HEK293 (cell line): ENCODE results near the gene TAF11.
A peak's percentile ranks its signal among the peaks of the same experiment; 100 is the strongest.

Source experiments
- CTCF ChIA-PET: fragments of 350-600 bp; formaldehyde crosslinking; extraction: SDS; loops from one replicate; lab custom pipeline; 2021; ENCODE audit warnings: antibody characterized with exemption; lab: Yijun Ruan, JAX
- POLR2A ChIA-PET: fragments of 300-600 bp; formaldehyde crosslinking; extraction: SDS; loops from one replicate; lab custom pipeline; 2020; ENCODE audit warnings: antibody characterized with exemption, inconsistent platforms; lab: Yijun Ruan, JAX
- H3K27ac ChIP-seq: fragments of 200-500 bp; sonication (Bioruptor generic); 2 replicates; pipeline ENCODE4 v1.5.1; 2014; ENCODE audit warnings: low read depth, low read length, control low read depth, inconsistent platforms; ENCODE audit errors: extremely low read depth
- H3K36me3 ChIP-seq, 2 experiments: fragments of 200-500 bp in 1 of 2; sonication (Bioruptor generic) in 1 of 2; 1 replicate in 1 of 2; 2 replicates in 1 of 2; pipeline ENCODE4 v1.5.1; 2014 to 2017; ENCODE audit warnings: inconsistent platforms in 2 of 2, low read length in 2 of 2; ENCODE audit not compliant: control insufficient read depth in 2 of 2, insufficient read depth in 1 of 2
- H3K4me1 ChIP-seq: fragments of 200-500 bp; sonication (Bioruptor generic); 2 replicates; pipeline ENCODE4 v1.5.1; 2014; ENCODE audit warnings: mild to moderate bottlenecking, low read length, inconsistent platforms; ENCODE audit not compliant: control insufficient read depth, insufficient read depth
- H3K4me3 ChIP-seq: 2 replicates; pipeline ENCODE4 v1.5.1; 2011; ENCODE audit warnings: low read depth, mild to moderate bottlenecking, control low read depth, low read length, moderate library complexity
- H3K9me3 ChIP-seq: fragments of 200-500 bp; sonication (Bioruptor generic); 2 replicates; pipeline ENCODE4 v1.5.1; 2014; ENCODE audit warnings: low read depth, low read length, inconsistent platforms; ENCODE audit not compliant: control insufficient read depth, insufficient read depth
- FEZF1 ChIP-seq: fragments of 450-650 bp; formaldehyde crosslinking; IDR thresholded peaks from 2 replicates; pipeline ENCODE4 v1.5.1; 2016; ENCODE audit warnings: missing biosample characterization, missing genetic modification characterization
- OSR2 ChIP-seq: fragments of 450-650 bp; formaldehyde crosslinking; IDR thresholded peaks from 2 replicates; pipeline ENCODE4 v1.5.1; 2016; ENCODE audit warnings: missing biosample characterization, missing genetic modification characterization
- SP7 ChIP-seq: fragments of 450-650 bp; formaldehyde crosslinking; IDR thresholded peaks from 2 replicates; pipeline ENCODE4 v1.5.1; 2016; ENCODE audit warnings: missing biosample characterization, missing genetic modification characterization
- TRIM28 ChIP-seq: IDR thresholded peaks from 2 replicates; pipeline ENCODE4 v1.6.1; 2011; ENCODE audit warnings: low read length, control low read depth, borderline replicate concordance
- ZBTB8A ChIP-seq: fragments of 450-650 bp; formaldehyde crosslinking; IDR thresholded peaks from 2 replicates; pipeline ENCODE4 v1.5.1; 2016; ENCODE audit warnings: missing biosample characterization, missing genetic modification characterization
- ZFHX2 ChIP-seq: fragments of 450-650 bp; formaldehyde crosslinking; conservative IDR thresholded peaks from 2 replicates; pipeline ENCODE4 v1.5.1; 2016; ENCODE audit warnings: missing biosample characterization, missing genetic modification characterization
- ZIC2 ChIP-seq: fragments of 450-650 bp; formaldehyde crosslinking; IDR thresholded peaks from 2 replicates; pipeline ENCODE4 v1.5.1; 2016; ENCODE audit warnings: missing biosample characterization, missing genetic modification characterization
- ZNF112 ChIP-seq: fragments of 450-650 bp; formaldehyde crosslinking; IDR thresholded peaks from 2 replicates; pipeline ENCODE4 v1.5.0; 2017; ENCODE audit warnings: missing biosample characterization, missing genetic modification characterization
- ZNF146 ChIP-seq: fragments of 450-650 bp; formaldehyde crosslinking; IDR thresholded peaks from 2 replicates; pipeline ENCODE4 v1.5.1; 2016; ENCODE audit warnings: missing biosample characterization, missing genetic modification characterization
- ZNF16 ChIP-seq: fragments of 450-650 bp; formaldehyde crosslinking; IDR thresholded peaks from 2 replicates; pipeline ENCODE4 v1.5.1; 2016; ENCODE audit warnings: low read depth, missing biosample characterization, missing genetic modification characterization
- ZNF169 ChIP-seq: fragments of 450-650 bp; formaldehyde crosslinking; IDR thresholded peaks from 2 replicates; pipeline ENCODE4 v1.5.1; 2016; ENCODE audit warnings: missing biosample characterization, missing genetic modification characterization
- ZNF19 ChIP-seq: fragments of 450-650 bp; formaldehyde crosslinking; IDR thresholded peaks from 2 replicates; pipeline ENCODE4; 2016; ENCODE audit warnings: missing biosample characterization, missing genetic modification characterization, low read depth
- ZNF223 ChIP-seq: fragments of 450-650 bp; formaldehyde crosslinking; IDR thresholded peaks from 2 replicates; pipeline ENCODE4 v1.5.1; 2016; ENCODE audit warnings: missing biosample characterization, missing genetic modification characterization
- ZNF266 ChIP-seq: fragments of 450-650 bp; formaldehyde crosslinking; IDR thresholded peaks from 2 replicates; pipeline ENCODE4 v1.5.1; 2016; ENCODE audit warnings: missing biosample characterization, missing genetic modification characterization, low read depth
- ZNF404 ChIP-seq: fragments of 450-650 bp; formaldehyde crosslinking; IDR thresholded peaks from 2 replicates; pipeline ENCODE4 v1.5.1; 2017; ENCODE audit warnings: missing biosample characterization, missing genetic modification characterization
- ZNF549 ChIP-seq: fragments of 450-650 bp; IDR thresholded peaks from 2 replicates; pipeline ENCODE4 v1.5.1; 2018; ENCODE audit warnings: missing biosample characterization, missing genetic modification characterization, mild to moderate bottlenecking, inconsistent platforms, moderate library complexity
- ZNF555 ChIP-seq: fragments of 450-650 bp; formaldehyde crosslinking; conservative IDR thresholded peaks from 2 replicates; pipeline ENCODE4 v1.5.1; 2017; ENCODE audit warnings: missing biosample characterization, mild to moderate bottlenecking, missing genetic modification characterization, inconsistent platforms
- ZNF561 ChIP-seq: fragments of 450-650 bp; IDR thresholded peaks from 2 replicates; pipeline ENCODE4 v1.5.1; 2018; ENCODE audit warnings: missing biosample characterization, missing genetic modification characterization, borderline replicate concordance
- ZNF610 ChIP-seq: fragments of 450-650 bp; formaldehyde crosslinking; IDR thresholded peaks from 2 replicates; pipeline ENCODE4 v1.5.1; 2016; ENCODE audit warnings: missing biosample characterization, missing genetic modification characterization, borderline replicate concordance
- ZNF621 ChIP-seq: fragments of 450-650 bp; formaldehyde crosslinking; IDR thresholded peaks from 2 replicates; pipeline ENCODE4 v1.5.1; 2017; ENCODE audit warnings: missing biosample characterization, missing genetic modification characterization
- ZNF629 ChIP-seq: fragments of 450-650 bp; formaldehyde crosslinking; IDR thresholded peaks from 2 replicates; pipeline ENCODE4 v1.5.1; 2017; ENCODE audit warnings: missing biosample characterization, missing genetic modification characterization
- ZNF677 ChIP-seq: fragments of 450-650 bp; IDR thresholded peaks from 2 replicates; pipeline ENCODE4 v1.5.0; 2018; ENCODE audit warnings: missing biosample characterization, mild to moderate bottlenecking, missing genetic modification characterization, moderate library complexity
- ZSCAN30 ChIP-seq: fragments of 450-650 bp; IDR thresholded peaks from 2 replicates; pipeline ENCODE4 v1.5.1; 2018; ENCODE audit warnings: missing biosample characterization, mild to moderate bottlenecking, missing genetic modification characterization, moderate library complexity
- TF ChIP-seq, protein P1 (sequence below): fragments of 450-650 bp; formaldehyde crosslinking; IDR thresholded peaks from 2 replicates; pipeline ENCODE4 v1.5.1; 2016; ENCODE audit warnings: missing biosample characterization, missing genetic modification characterization
- TF ChIP-seq, protein P2 (sequence below): fragments of 450-650 bp; formaldehyde crosslinking; IDR thresholded peaks from 2 replicates; pipeline ENCODE4 v1.5.1; 2017; ENCODE audit warnings: missing biosample characterization, missing genetic modification characterization

The TAF11 gene

DNA sequence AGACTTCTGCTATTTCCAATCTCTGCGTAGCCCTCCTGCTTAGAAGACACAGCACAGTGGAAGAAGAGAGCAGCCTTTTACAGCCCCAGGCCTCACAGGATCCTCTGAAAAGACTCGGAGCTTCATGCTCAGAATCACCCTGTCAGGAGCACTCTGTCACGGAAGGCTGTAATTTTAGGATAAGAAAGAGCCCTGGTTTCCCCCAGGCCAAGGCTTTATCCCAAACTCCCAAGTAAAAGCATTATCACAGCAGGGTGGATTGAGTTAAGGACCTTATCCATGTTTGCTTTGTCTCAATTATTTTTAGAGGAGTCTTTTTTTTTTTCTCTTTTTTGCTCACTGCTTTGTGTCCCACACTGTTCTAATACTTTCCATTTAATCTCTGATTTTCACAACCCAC lies 40.4 kb upstream of the TAF11 start (continued):
- TF ChIP-seq TRIM28 (peak; percentile 58; the same call in 1 of the 2 replicates), SP7 (tag by site-specific recombination) (peak; percentile 85), ZNF404 (tag by site-specific recombination) (no peak), ZNF266 (tag by site-specific recombination) (no peak), ZNF19 (tag by site-specific recombination) (no peak), ZNF610 (tag by site-specific recombination) (0 out of 2 replicates have a peak, but pooled peaks have one; percentile 36), FEZF1 (tag by site-specific recombination) (peak; percentile 89), ZNF146 (no peak), ZFHX2 (tag by site-specific recombination) (no peak), ZSCAN30 (tag by site-specific recombination) (peak; percentile 78; the same call in 1 of the 2 replicates), ZNF677 (tag by site-specific recombination) (no peak), ZNF112 (tag by site-specific recombination) (no peak), ZBTB8A (tag by site-specific recombination) (peak; percentile 48; the same call in 1 of the 2 replicates), ZNF549 (tag by site-specific recombination) (no peak), ZNF561 (tag by site-specific recombination) (no peak), ZNF621 (tag by site-specific recombination) (no peak), ZNF169 (tag by site-specific recombination) (no peak), ZNF629 (peak; percentile 11; the same call in 1 of the 2 replicates), ZNF16 (no peak), OSR2 (tag by site-specific recombination) (peak; percentile 82), ZIC2 (tag by site-specific recombination) (peak; percentile 42; the same call in 1 of the 2 replicates)
- TF ChIP-seq, protein P1, sequence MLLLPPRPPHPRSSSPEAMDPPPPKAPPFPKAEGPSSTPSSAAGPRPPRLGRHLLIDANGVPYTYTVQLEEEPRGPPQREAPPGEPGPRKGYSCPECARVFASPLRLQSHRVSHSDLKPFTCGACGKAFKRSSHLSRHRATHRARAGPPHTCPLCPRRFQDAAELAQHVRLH (tag by site-specific recombination), result no peak
- TF ChIP-seq, protein P2, sequence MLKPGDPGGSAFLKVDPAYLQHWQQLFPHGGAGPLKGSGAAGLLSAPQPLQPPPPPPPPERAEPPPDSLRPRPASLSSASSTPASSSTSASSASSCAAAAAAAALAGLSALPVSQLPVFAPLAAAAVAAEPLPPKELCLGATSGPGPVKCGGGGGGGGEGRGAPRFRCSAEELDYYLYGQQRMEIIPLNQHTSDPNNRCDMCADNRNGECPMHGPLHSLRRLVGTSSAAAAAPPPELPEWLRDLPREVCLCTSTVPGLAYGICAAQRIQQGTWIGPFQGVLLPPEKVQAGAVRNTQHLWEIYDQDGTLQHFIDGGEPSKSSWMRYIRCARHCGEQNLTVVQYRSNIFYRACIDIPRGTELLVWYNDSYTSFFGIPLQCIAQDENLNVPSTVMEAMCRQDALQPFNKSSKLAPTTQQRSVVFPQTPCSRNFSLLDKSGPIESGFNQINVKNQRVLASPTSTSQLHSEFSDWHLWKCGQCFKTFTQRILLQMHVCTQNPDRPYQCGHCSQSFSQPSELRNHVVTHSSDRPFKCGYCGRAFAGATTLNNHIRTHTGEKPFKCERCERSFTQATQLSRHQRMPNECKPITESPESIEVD (tag by site-specific recombination), result peak; percentile 92
- TF ChIP-seq, all 188 proteins: peak for 13

DNA sequence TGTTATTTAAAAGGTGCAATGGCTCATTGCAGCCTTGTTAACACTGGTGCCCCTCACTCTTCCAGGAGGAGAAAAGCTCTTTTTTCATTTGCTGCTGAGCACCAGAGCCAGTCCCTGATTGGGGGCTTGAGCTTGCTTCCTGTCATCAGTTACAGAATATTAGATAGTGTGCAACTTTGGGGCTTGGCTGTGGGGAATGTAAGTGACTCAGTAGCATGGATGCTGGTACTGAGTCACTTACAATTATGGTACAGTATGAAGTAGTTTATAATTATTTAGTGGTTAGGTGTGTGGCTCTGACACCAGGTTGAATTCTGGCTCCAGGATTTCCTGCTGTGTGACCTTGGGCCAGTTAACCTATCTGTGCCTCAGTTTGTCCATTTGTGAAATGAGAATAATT lies 38.8 kb upstream of the TAF11 start:
- no peaks in the 10 kb centered on the region for H3K9me3 ChIP-seq
- TF ChIP-seq ZNF555 (tag by site-specific recombination) (no peak), SP7 (tag by site-specific recombination) (peak; percentile 33; the same call in 1 of the 2 replicates)
- no peaks in the 10 kb centered on the region for H3K36me3 ChIP-seq
- H3K27ac ChIP-seq, result no peak overlapping the region
- ChIA-PET POLR2A (no interaction called here), CTCF (no interaction called here)
- H3K4me1 ChIP-seq, result peaks cover 21% of the 10 kb centered on the region
- H3K4me3 ChIP-seq, result no peak overlapping the region

DNA sequence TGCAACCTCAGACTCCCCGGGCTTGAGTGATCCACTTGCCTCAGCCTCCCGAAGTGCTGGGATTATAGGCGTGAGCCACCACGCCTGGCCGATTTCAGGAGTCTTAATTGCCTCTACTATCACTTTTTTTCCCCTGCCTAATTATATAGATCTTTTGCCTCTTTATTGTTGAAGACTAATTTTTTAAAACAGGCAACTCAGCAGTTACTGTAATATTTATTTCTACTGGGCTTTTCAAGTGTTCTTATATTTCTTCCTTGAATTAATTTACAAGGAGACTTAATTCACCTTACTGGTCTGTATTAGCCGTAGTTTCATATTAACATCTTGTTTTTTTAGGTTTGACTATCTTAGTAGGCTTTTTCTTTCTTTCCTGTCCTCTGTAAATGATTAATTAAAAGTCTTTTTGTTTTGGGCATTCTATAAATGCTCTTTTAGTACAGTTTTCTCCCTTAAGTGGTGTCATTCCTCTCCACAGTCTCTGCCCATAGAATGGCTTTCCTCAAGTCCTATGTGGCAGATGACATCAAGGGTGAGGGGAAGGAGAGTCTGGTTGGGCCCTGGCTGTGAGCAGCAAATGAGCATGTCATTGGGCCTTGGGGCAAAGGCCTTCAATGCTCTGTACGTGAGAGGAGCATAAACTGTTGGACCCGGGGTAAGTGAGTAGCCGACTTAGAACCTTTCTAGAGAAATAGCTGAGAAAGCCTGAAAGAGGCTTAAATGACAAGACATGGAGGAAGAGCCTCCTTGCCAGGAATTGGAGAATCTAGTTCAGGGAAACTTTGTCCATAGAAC lies 37.2 kb upstream of the TAF11 start:
- no peak for TF ChIP-seq ZNF223 (tag by site-specific recombination)
- TF ChIP-seq, protein P2 (tag by site-specific recombination), result peak; percentile 40; the same call in 1 of the 2 replicates
- CTCF ChIA-PET, result no interaction called here
- Histone ChIP-seq H3K9me3 (no peaks in the 10 kb centered on the region), H3K36me3 (no peaks in the 10 kb centered on the region), H3K27ac (no peak overlapping the region), H3K4me1 (peaks cover 21% of the 10 kb centered on the region), H3K4me3 (no peak overlapping the region)
- POLR2A ChIA-PET, result no interaction called here
